HCT116 (cell line): ENCODE data around the gene CDCP1. TPM values are rescaled to one million over a fixed set of nuclear protein-coding genes. Genes with fewer than 3 reads are reported as not detected.

Source experiments
- ATAC-seq: fragments of 200-7000 bp; cut with Tn5 transposase; 2 replicates; pipeline ENCODE4 v1.9.1; 2020; ENCODE audit warnings: mild to moderate bottlenecking, moderate library complexity
- BruUV-seq: library from RNA; stranded (reverse); fragments of 400-500 nt; replicated peaks from 2 replicates; lab custom pipeline; 2021; lab: Mats Ljungman, UMichigan
- CTCF ChIA-PET: fragments of 300-600 bp; sonication (Branson Sonifier 250); formaldehyde crosslinking; loops from one replicate; lab custom pipeline; 2021; ENCODE audit warnings: antibody characterized with exemption; lab: Charles Lee
- POLR2A ChIA-PET: fragments of 300-600, 350-600 bp; sonication (Branson Sonifier 250); formaldehyde crosslinking; loops from one replicate; lab custom pipeline; 2021; ENCODE audit warnings: antibody characterized with exemption; lab: Charles Lee
- RAD21 ChIA-PET, 2 experiments: fragments of 300-600 bp; sonication (Branson Sonifier 250); formaldehyde crosslinking; loops; one replicate each; lab custom pipeline; 2023; ENCODE audit warnings: low total read pairs in 2 of 2; ENCODE audit not compliant: uncharacterized antibody in 2 of 2, unreplicated experiment in 2 of 2, low non-redundant PET in 1 of 2; lab: Charles Lee
- DNase-seq: peaks from one replicate; pipeline ENCODE4 v3.0.0-alpha.2; 2010; ENCODE audit warnings: low read depth, low spot score
- H2AFZ ChIP-seq: fragments of 200-600 bp; shearing (Covaris generic), sonication (generic); 2 replicates; pipeline ENCODE4 v1.6.1; 2017; ENCODE audit warnings: low read depth, mixed run types, mixed read lengths, antibody characterized with exemption, low read length; ENCODE audit not compliant: poor library complexity, severe bottlenecking
- H3K27ac ChIP-seq: 2 replicates; pipeline ENCODE4 v1.5.1; 2012; ENCODE audit warnings: low read depth, low read length
- H3K27me3 ChIP-seq: fragments of 200-600 bp; sonication (generic); 2 replicates; pipeline ENCODE4 v1.6.1; 2016; ENCODE audit warnings: mixed run types, low read length, mixed read lengths; ENCODE audit not compliant: insufficient read depth
- H3K36me3 ChIP-seq, 2 experiments: fragments of 200-500 bp in 1 of 2; fragments of 200-600 bp in 1 of 2; sonication (Bioruptor generic) in 1 of 2; sonication (generic) in 1 of 2; 2 replicates each; pipeline versions ENCODE4 v1.5.1 to v1.6.1; 2014 to 2016; ENCODE audit warnings: low read length in 2 of 2, inconsistent platforms in 1 of 2, mixed read lengths in 1 of 2, mixed run types in 1 of 2; ENCODE audit not compliant: insufficient read depth in 2 of 2, control insufficient read depth in 1 of 2
- H3K4me1 ChIP-seq, 2 experiments: fragments of 200-600 bp in 1 of 2; sonication (generic) in 1 of 2; 2 replicates each; pipeline versions ENCODE4 v1.5.1 to v1.6.1; 2012 to 2017; ENCODE audit warnings: low read length in 2 of 2, inconsistent platforms in 1 of 2, mild to moderate bottlenecking in 1 of 2, mixed read lengths in 1 of 2, mixed run types in 1 of 2, moderate library complexity in 1 of 2; ENCODE audit not compliant: insufficient read depth in 2 of 2, control insufficient read depth in 1 of 2
- H3K4me2 ChIP-seq: fragments of 200-600 bp; sonication (generic); 2 replicates; pipeline ENCODE4 v1.6.1; 2017; ENCODE audit warnings: mixed run types, low read length, mixed read lengths
- H3K4me3 ChIP-seq, 2 experiments: fragments of 200-600 bp in 1 of 2; sonication (generic) in 1 of 2; replicated peaks in 1 of 2; 2 replicates each; pipeline ENCODE4 v1.5.1; 2011 to 2016; ENCODE audit warnings: low read length in 2 of 2, control low read depth in 1 of 2, low read depth in 1 of 2, mild to moderate bottlenecking in 1 of 2, mixed read lengths in 1 of 2, mixed run types in 1 of 2
- H3K79me2 ChIP-seq: fragments of 200-600 bp; sonication (generic); 2 replicates; pipeline ENCODE4 v1.6.1; 2017; ENCODE audit warnings: mild to moderate bottlenecking, mixed run types, low read length, moderate library complexity, mixed read lengths; ENCODE audit not compliant: insufficient read depth
- H3K9ac ChIP-seq: fragments of 200-600 bp; sonication (generic); 2 replicates; pipeline ENCODE4 v1.6.1; 2016; ENCODE audit warnings: low read length, mixed read lengths
- H3K9me2 ChIP-seq: fragments of 200-600 bp; sonication (generic), shearing (Covaris generic); 2 replicates; pipeline ENCODE4 v1.6.1; 2017; ENCODE audit warnings: mixed run types, mild to moderate bottlenecking, moderate library complexity; ENCODE audit not compliant: insufficient read depth
- H3K9me3 ChIP-seq, 2 experiments: fragments of 200-500 bp in 1 of 2; fragments of 200-600 bp in 1 of 2; sonication (Bioruptor generic) in 1 of 2; sonication (generic) in 1 of 2; 2 replicates each; pipeline ENCODE4 v1.6.1; 2014 to 2017; ENCODE audit warnings: low read length in 2 of 2, mixed read lengths in 2 of 2, inconsistent platforms in 1 of 2, low read depth in 1 of 2, mild to moderate bottlenecking in 1 of 2, mixed run types in 1 of 2, moderate library complexity in 1 of 2; ENCODE audit not compliant: control insufficient read depth in 1 of 2, insufficient read depth in 1 of 2
- H4K20me1 ChIP-seq: fragments of 200-600 bp; sonication (generic), shearing (Covaris generic); 2 replicates; pipeline ENCODE4 v1.6.1; 2017; ENCODE audit warnings: mixed run types, mild to moderate bottlenecking, moderate library complexity; ENCODE audit not compliant: insufficient read depth
- POLR2A ChIP-seq: IDR thresholded peaks from 2 replicates; pipeline ENCODE4 v1.7.0; 2011; ENCODE audit warnings: borderline replicate concordance; ENCODE audit not compliant: insufficient read depth, insufficient read length; ENCODE audit errors: extremely low read depth
- POLR2AphosphoS5 ChIP-seq: IDR thresholded peaks from 2 replicates; pipeline ENCODE4 v1.6.1; 2011; ENCODE audit warnings: mild to moderate bottlenecking, low read depth, low read length, moderate library complexity
- SIN3A ChIP-seq: IDR thresholded peaks from 2 replicates; pipeline ENCODE4 v1.6.1; 2012; ENCODE audit warnings: low read depth
- intact Hi-C: fragments of 100-400 bp; cut with micrococcal nuclease; formaldehyde crosslinking; loops from 2 replicates; pipeline ENCODE4 v1.10.0; 2022
- total RNA-seq: library from RNA; stranded (reverse); gene quantifications from one replicate; pipeline ENCODE4 v1.2.1, GENCODE V29; 2021; ENCODE audit not compliant: unreplicated experiment
- TF ChIP-seq, protein P1 (sequence below): IDR thresholded peaks from 2 replicates; pipeline ENCODE4 v1.6.1; 2012

The CDCP1 gene
- total RNA-seq, 1 experiment from 2014 or later: 196 TPM

DNA sequence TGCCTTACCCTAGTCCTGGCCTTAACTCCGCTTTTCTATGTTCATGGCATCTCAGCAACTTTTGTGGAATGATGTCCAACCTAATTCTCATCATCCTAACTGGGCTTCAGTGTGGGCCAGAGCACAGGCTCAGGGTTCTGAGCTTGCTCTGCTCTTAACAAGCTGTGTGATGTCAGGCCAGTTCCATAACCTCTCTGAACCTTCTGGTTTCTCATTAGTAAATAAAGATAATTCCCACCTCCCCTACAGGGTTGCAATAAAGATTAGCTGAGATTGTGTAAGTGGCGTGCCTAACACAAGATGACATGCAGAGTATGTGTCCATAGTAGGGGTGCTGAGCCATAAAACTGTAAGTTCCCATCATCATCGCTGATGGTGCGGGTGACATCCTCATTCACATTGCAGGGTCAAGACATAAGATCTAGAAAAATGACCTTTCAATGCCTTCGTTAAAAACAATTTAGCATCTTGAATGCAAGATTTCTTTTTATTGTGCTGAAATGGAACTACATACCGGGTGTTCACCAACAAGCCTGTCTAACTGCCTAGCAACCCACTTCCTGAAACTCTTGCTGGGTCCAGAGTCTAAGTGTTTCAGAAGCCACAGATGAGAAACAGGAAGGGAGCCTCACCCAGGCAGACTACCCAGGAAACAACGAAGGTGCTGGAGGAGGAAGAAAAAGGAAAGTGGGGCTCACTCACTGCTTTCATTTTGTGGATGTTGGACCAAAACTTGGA is 36.2 kb downstream of the CDCP1 start:
- Histone ChIP-seq H3K9me3 (no peaks in the 10 kb centered on the region), H3K4me1 (peaks cover 30 to 60% of the 10 kb centered on the region in 2 experiments), H3K9me2 (no peaks in the 10 kb centered on the region), H2AFZ (no peak overlapping the region), H3K27me3 (no peaks in the 10 kb centered on the region), H4K20me1 (no peaks in the 10 kb centered on the region), H3K9ac (no peak overlapping the region), H3K4me2 (no peak overlapping the region), H3K4me3 (no peak overlapping the region), H3K36me3 (peaks cover 44 to 76% of the 10 kb centered on the region in 2 experiments; a peak in 3 of 4 replicates), H3K79me2 (peaks cover 93% of the 10 kb centered on the region), H3K27ac (no peak overlapping the region)
- POLR2A ChIA-PET: no interaction called here
- ATAC-seq (no peak), DNase-seq (no peak)
- intact Hi-C loops: no loop called here
- BruUV-seq: TSS peak; percentile 5
- CTCF ChIA-PET: no interaction called here
- no peak for TF ChIP-seq POLR2A
- no peak for TF ChIP-seq SIN3A
- 0 out of 2 replicates have a peak, but pooled peaks have one; percentile 9 for TF ChIP-seq POLR2AphosphoS5
- RAD21 ChIA-PET: no interaction called here

DNA sequence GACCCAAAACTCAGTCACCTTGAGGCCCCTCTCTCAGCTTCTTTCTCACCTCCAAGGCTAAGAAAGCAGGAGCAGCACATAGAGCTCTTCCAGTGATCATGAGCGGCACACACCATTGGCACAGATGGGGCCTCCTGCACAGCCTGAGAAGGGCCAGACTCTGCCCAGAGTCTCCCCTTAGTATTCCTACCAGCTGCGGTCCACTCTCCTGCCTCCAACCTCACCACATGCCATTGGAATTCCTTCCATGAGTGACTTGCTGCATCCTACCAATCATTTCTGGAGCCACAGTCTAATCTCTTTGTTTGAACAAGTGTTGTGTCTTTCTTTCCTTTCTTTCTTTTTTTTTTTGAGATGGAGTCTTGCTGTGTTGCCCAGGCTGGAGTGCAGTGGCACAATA is 39.3 kb downstream of the CDCP1 start:
- Histone ChIP-seq H3K9me2 (no peaks in the 10 kb centered on the region), H2AFZ (no peak overlapping the region), H3K9ac (peak overlapping the region; percentile 40; the same call in 1 of the 2 replicates), H3K27me3 (no peaks in the 10 kb centered on the region), H3K4me3 (no peak overlapping the region), H3K9me3 (no peaks in the 10 kb centered on the region), H3K4me2 (peak overlapping the region; percentile 51), H4K20me1 (no peaks in the 10 kb centered on the region), H3K79me2 (peaks cover 89% of the 10 kb centered on the region), H3K27ac (peak overlapping the region; percentile 86), H3K36me3 (peaks cover 45 to 75% of the 10 kb centered on the region in 2 experiments), H3K4me1 (peaks cover 32 to 63% of the 10 kb centered on the region in 2 experiments)
- peak; percentile 7; the same call in 1 of the 2 replicates for ATAC-seq
- RAD21 ChIA-PET: no interaction called here
- no TSS peak for BruUV-seq
- TF ChIP-seq, protein P1, sequence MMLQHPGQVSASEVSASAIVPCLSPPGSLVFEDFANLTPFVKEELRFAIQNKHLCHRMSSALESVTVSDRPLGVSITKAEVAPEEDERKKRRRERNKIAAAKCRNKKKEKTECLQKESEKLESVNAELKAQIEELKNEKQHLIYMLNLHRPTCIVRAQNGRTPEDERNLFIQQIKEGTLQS: no peak
- TF ChIP-seq POLR2AphosphoS5: peak; percentile 30; the same call in 1 of the 2 replicates
- intact Hi-C loops: no loop called here
- POLR2A ChIA-PET: no interaction called here
- CTCF ChIA-PET: no interaction called here
- no peak for DNase-seq
